Inflammatory macrophage (primary cell): ENCODE measurements around the gene GLCCI1.
"Not testable (repeated sequence)": the region's sequence is repeated elsewhere in the genome, so short reads cannot be mapped to it uniquely, and the experiment has no call there.

Experiments used
- DNase-seq, 2 donors: peaks; one replicate each; pipeline ENCODE4 v3.0.0-alpha.2; 2020 to 2022

The GLCCI1 gene

GRCh38 chr7:8052824-8053223, 84.2 kb downstream of the GLCCI1 start:
- no peak for DNase-seq

DNA sequence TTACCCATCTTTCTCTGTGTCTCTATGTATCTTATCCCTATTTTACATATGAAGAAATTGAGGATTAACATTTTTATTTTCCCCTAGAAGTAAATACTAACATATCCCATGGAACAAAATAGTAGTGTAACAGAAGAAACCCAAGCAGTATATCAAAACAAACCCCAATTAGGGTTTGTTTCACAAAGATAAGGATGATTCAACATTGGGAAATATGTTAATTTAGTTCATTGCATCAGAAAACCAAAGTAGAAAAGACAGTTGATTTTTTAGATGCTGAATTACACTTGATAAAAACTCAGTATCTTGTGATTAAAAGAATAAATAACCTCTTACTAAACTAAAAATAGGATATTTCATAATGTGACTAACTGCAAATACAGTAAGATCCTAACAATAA, 87.8 kb downstream of the GLCCI1 start:
- DNase-seq = no peak

DNA sequence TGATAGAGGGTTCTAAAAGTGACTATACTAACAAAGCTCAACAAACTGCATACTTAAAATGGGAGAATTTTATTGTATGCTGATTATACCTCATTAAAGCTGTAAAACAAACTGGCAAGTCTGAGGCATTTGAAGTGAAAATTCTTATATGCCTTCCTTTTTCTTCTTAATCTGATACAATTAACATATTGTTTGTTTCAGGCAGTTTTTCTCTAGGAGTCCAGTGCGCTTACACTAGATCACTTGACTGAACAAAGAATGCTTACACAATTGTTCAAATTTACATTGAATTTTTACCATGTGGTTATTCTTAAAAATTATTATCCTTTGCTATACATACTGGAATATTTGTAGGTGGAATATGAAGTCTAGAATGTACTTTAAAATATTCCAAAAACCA, 89.0 kb downstream of the GLCCI1 start:
- no peak for DNase-seq

GRCh38 chr7:8058322-8058721, 89.7 kb downstream of the GLCCI1 start:
- no peak for DNase-seq

DNA sequence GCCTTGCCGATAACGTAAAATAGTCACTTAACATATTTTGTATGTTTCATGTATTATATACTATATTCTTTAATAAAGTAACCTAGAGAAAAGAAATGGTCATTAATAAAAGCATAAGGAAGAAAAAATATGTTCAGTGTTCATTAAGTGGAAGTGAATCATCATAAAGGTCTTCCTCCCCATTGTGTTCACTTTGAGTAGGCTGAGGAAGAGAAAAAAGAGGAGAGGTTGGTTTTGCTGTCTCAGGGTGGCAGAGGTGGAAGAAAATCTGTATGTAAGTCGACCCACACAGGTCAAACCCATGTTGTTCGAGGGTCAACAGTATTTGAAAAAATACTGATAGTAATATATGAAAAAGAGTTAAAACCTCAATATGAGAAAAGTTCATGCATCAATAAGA, 90.3 kb downstream of the GLCCI1 start:
- DNase-seq = no peak

DNA sequence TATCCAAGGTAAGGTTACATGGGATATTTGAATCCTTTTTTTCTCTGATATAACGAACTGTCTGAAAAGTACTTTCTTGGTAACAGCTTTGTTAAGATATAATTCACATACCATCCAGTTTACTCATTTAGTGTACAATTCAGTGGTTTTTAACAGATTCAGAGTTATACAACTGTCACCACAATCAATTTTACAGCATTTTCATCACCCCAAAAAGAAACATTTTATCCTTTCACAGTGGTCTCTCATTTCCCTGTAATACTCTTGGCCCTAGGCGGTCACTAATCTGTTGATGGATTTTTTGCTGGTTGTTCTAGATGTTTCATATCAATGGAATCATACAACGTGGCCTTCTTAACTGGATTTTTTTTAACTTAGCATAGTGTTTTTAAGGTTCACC, 91.6 kb downstream of the GLCCI1 start:
- DNase-seq = no peak

- not testable (repeated sequence) for DNase-seq
These were observed 94.7 kb downstream of the GLCCI1 start for GRCh38 chr7:8063300-8063699.

DNA sequence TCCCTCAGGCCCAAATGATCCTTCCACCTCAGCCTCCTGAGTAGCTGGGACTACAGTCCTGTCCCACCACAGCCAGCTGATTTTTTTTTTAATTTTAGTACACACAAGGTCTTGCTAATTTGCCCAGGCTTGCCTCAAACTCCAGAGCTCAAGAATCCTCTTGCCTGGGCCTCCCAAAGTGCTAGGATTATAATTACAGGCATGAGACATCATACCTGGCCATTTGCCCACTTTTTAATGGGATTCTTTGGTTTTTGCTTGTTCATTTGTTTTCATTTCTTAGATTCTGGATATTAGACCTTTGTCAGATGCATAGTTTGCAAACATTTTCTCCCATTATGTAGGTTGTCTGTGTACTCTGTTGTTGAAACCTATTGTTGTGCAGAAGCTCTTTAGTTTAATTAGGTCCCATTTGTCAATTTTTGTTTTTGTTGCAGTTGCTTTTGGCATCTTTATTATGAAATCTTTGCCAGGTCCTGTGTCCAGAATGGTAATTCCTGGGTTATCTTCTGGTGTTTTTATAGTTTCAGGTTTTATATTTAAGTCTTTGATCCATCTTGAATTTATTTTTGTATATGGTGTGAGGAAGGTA, 95.2 kb downstream of the GLCCI1 start:
- DNase-seq = no peak

DNA sequence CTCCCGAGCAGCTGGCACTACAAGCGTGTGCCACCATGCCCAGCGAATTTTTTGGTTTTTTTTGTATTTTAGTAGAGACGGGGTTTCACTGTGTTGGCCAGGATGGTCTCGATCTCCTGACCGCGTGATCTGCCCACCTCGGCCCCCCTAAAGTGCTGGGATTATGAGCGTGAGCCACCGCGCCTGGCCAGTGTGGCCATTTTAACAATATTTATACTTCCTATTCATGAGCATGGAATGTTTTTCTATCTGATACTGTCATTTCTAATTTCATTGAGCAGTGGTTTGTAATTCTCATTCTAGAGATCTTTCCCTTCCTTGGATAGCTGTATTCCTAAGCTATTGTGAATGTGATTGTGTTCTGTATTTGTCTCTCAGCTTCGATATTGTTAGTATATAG, 96.2 kb downstream of the GLCCI1 start:
- no peak for DNase-seq

DNA sequence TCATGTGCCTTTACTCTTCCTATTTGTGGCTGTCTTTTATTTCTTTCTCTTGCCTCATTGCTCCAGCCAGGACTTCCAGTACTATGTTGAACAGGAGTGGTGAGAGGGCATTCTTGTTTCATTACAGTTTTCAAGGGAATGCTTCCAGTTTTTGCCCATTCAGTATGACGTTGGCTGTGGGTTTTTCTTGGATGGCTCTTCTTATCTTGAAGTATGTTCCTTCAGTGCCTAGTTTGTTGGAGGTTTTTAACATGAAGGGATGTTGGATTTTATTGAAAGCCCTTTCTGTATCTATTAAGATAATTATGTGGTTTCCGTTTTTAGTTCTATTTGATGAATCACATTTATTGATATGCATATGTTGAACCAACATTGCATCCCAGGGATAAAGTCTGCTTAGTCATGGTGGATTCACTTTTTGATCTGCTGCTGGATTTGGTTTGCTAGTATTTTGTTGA, 96.8 kb downstream of the GLCCI1 start:
- no peak for DNase-seq

DNA sequence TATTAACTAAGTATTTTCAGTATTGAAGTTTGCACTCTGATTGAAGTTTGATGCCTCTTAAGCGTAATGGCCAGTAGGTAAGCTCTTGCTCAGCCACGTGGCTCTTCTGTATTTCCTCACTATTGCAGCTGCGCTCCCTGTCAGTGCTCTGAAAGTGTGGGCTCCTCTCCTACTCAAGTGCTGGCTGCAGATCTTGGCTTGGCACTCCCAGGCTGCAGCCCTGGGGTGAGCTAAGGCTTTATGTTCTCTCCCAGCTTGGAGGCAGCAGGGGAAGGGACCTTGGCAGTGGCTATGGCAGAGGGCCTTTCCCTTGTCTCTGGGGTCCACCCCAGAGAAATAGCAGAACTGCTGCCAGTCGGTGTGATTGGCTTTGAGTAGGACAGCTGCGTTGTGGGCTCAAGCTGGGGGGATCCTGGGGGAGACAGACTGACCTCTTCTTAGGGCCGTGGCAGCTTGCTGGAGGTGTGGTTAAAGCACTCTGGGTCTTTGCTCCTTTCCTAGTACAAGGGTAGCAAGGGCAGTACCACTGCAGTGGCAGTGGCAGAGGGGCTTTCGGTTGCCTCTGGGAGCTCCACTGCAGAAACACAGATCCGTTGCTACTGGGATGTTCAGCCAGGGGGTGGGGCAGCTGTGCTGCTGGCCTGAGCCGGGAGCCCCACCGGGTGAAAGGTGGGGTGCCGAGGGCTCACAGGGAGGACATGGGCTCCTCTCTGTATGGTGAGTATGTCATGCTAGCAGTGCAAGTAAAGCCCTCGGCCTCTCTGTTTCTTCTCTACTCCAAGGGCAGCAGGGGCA, 100.5 kb downstream of the GLCCI1 start:
- DNase-seq = no peak

DNA sequence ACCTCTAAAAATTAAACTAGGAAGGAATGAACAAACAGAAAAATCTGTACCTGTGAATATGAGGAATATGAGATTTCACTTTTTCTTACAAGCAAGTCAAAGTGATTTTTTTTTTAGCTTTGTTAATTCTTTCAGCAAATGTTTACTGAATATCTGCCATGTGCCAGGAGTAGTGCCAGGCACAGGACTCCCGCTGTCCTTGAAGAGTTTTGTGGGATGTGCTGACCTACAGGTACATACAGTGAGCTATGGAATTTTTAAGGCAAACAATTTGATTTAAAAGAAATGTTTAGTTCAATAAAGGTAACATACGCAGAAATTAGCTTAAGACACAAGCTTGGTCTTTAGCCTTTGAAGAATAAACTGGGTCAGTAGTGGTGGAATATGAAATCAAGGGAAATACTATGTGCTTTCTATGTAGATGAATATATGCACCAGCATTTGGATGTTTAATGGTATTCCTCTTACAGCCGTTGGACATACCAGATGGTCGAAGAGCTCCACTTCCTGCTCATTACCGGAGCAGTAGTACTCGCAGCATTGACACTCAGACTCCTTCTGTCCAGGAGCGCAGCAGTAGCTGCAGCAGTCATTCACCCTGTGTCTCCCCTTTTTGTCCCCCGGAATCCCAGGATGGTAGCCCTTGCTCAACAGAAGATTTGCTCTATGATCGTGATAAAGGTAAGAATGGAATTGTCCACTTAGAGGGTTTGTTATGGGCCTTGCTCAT, 102.0 kb downstream of the GLCCI1 start:
- DNase-seq = no peak

DNA sequence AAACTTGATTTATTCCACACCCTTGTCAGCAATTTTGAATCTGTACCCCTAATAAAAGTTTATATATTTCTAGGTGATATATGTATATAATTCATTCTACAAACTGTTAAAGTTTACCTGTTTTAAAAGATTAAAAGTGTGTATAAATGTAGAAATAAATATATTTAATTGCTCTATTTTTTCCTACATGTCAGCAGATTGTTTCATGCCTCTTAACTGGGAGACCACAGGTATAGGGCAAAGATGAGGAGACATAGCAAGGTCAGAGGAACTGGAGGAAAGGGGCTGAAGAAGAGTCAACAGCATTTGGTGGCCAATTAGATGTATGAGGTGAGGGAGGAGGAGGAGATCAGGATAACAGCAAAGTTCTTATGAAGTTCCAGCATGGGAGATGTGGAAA, 109.8 kb downstream of the GLCCI1 start:
- no peak for DNase-seq

DNA sequence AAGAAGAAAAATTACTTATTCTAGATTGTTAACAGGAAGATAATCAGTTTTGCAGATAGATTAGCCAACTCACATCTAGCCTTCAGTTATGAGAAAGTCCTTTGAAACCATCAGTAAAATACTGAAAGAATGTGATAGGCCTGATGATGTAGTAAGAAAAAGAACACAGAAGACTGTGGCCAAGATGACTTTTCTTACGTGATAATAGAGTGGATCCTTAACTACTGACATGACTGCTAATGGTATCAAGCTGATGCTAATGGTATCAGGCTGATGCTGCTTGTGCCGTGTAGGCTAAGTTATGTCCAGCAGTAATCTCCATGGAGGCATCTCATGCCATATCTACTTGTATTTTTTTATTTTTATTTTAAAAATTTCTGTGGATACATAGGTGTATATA, 114.2 kb downstream of the GLCCI1 start:
- no peak for DNase-seq

DNA sequence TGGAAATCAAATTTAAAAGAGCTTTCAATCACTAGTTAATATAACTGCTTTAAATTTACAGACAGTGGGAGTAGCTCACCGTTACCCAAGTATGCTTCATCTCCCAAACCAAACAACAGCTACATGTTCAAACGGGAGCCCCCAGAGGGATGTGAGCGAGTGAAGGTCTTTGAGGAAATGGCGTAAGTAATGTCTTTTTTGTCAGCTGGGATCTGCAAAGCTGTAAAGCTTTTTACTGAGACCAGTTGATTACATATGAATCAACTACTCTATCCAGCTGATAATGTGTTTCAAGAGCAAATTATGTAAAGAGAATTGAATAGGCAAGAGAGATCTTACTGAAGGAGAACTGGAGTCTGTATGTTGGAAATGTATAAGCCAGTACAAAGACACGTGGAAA, 116.2 kb downstream of the GLCCI1 start:
- DNase-seq = no peak

GRCh38 chr7:8085420-8085819, 116.8 kb downstream of the GLCCI1 start:
- DNase-seq = no peak

- DNase-seq = no peak
These were observed 117.6 kb downstream of the GLCCI1 start for GRCh38 chr7:8086239-8086638.

- no peak for DNase-seq
These were observed 120.6 kb downstream of the GLCCI1 start for GRCh38 chr7:8089036-8089780.

DNA sequence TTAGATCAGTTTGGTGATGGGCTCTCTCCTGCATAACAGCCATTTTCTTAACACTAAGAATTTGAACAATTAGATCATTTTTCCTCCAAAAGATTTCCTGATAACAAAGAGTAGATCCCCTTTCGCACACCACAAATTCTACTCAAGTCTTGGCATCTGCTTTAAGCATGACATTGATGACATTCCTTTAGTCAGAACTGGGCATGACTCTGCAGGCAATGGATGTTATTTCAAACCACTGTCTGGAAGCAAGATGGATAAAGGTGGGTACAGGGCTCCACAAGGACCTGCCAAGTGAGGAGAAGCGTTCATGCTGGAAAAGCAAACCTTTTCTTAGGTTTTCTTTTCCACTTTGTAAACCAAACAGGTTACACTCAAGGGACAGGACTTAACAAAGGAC, 123.5 kb downstream of the GLCCI1 start:
- DNase-seq = no peak

- no peak for DNase-seq
These were observed 125.9 kb downstream of the GLCCI1 start for GRCh38 chr7:8094164-8095140.

GRCh38 chr7:8101292-8101691, 132.7 kb downstream of the GLCCI1 start:
- DNase-seq = not testable (repeated sequence)

GRCh38 chr7:8103282-8103681, 134.7 kb downstream of the GLCCI1 start:
- no peak for DNase-seq
